Testis (tissue), 2 donors: ENCODE measurements around the gene FBXO34.

Experiments used
- CTCF ChIP-seq, 3 experiments: fragments of 450-650 bp in 2 of 3; fragments of 200-600 bp in 1 of 3; sonication (generic) in 1 of 3; IDR thresholded peaks; one replicate each; pipeline ENCODE4 v1.5.1; 2016 to 2019; ENCODE audit warnings: antibody characterized with exemption in 3 of 3, mild to moderate bottlenecking in 2 of 3, moderate library complexity in 1 of 3
- POLR2A ChIP-seq: fragments of 450-650 bp; IDR thresholded peaks from one replicate; pipeline ENCODE4 v1.6.1; 2017; ENCODE audit warnings: antibody characterized with exemption, mild to moderate bottlenecking, moderate library complexity

GRCh38 chr14:55389330-55389729 is 118.1 kb downstream of the FBXO34 start:
- TF ChIP-seq POLR2A, result no peak
- no peak for TF ChIP-seq CTCF (IDR thresholded peaks at IDR 0.05)
